PC-9 (cell line): ENCODE results near the gene IRF9. TPM values are rescaled to one million over a fixed set of nuclear protein-coding genes. Genes with fewer than 3 reads are reported as not detected.

Experiments
- BruUV-seq: library from RNA; stranded (reverse); fragments of 400-500 nt; replicated peaks from 2 replicates; lab custom pipeline; 2021; lab: Mats Ljungman, UMichigan
- CTCF ChIA-PET: fragments of 300-600 bp; sonication (Branson Sonifier 250); formaldehyde crosslinking; loops from one replicate; lab custom pipeline; 2022; ENCODE audit warnings: antibody characterized with exemption; lab: Charles Lee
- POLR2A ChIA-PET: fragments of 300-600 bp; sonication (Branson Sonifier 250); formaldehyde crosslinking; loops from one replicate; lab custom pipeline; 2022; ENCODE audit warnings: antibody characterized with exemption; ENCODE audit not compliant: unreplicated experiment; lab: Charles Lee
- DNase-seq, 2 experiments: peaks; one replicate each; pipeline versions ENCODE4 v3.0.0 to v3.0.0-alpha.2; 2015 to 2022; ENCODE audit warnings: mixed read lengths in 1 of 2
- H2AFZ ChIP-seq: fragments of 200-600 bp; sonication (generic); 2 replicates; pipeline ENCODE4 v1.8.1; 2017; ENCODE audit warnings: antibody characterized with exemption
- H3F3A ChIP-seq: fragments of 200-600 bp; sonication (generic); 2 replicates; pipeline ENCODE4 v1.8.1; 2017; ENCODE audit warnings: antibody characterized with exemption, mild to moderate bottlenecking, low read depth; ENCODE audit not compliant: insufficient read depth
- H3K27ac ChIP-seq: fragments of 200-600 bp; sonication (generic); 2 replicates; pipeline ENCODE4 v1.6.1; 2016; ENCODE audit warnings: mixed run types
- H3K27me3 ChIP-seq: fragments of 200-600 bp; sonication (generic); 2 replicates; pipeline ENCODE4 v1.6.1; 2016; ENCODE audit warnings: low read depth, mixed run types; ENCODE audit not compliant: insufficient read depth
- H3K36me3 ChIP-seq: fragments of 200-600 bp; sonication (generic); 2 replicates; pipeline ENCODE4 v1.6.1; 2016; ENCODE audit warnings: low read depth, mixed run types
- H3K4me1 ChIP-seq: fragments of 200-600 bp; sonication (generic); replicated peaks from 2 replicates; pipeline ENCODE4 v1.6.1; 2016; ENCODE audit warnings: mixed run types; ENCODE audit not compliant: insufficient read depth
- H3K4me2 ChIP-seq: fragments of 200-600 bp; sonication (generic); 2 replicates; pipeline ENCODE4 v1.6.1; 2017; ENCODE audit warnings: mixed run types
- H3K4me3 ChIP-seq: fragments of 200-600 bp; sonication (generic); 2 replicates; pipeline ENCODE4 v1.6.1; 2016; ENCODE audit warnings: mixed run types
- H3K79me2 ChIP-seq: fragments of 200-600 bp; sonication (generic); 2 replicates; pipeline ENCODE4 v1.6.1; 2017; ENCODE audit warnings: low read depth, mixed run types
- H3K9me2 ChIP-seq: fragments of 200-600 bp; sonication (generic); 2 replicates; pipeline ENCODE4 v1.8.1; 2017; ENCODE audit warnings: mild to moderate bottlenecking; ENCODE audit not compliant: insufficient read depth
- H3K9me3 ChIP-seq: fragments of 200-600 bp; sonication (generic); 2 replicates; pipeline ENCODE4 v1.8.1; 2016; ENCODE audit warnings: low read depth; ENCODE audit not compliant: insufficient read depth
- H4K20me1 ChIP-seq: fragments of 200-600 bp; sonication (generic); 2 replicates; pipeline ENCODE4 v1.8.1; 2017; ENCODE audit not compliant: insufficient read depth
- CTCF ChIP-seq: fragments of 200-600 bp; sonication (generic); conservative IDR thresholded peaks from 2 replicates; pipeline ENCODE4 v1.6.1; 2017; ENCODE audit warnings: mixed run types, antibody characterized with exemption, mild to moderate bottlenecking, moderate library complexity
- EZH2 ChIP-seq: fragments of 200-600 bp; sonication (generic); IDR thresholded peaks from 2 replicates; pipeline ENCODE4 v1.8.0; 2017; ENCODE audit warnings: antibody characterized with exemption, low read depth
- intact Hi-C: fragments of 100-400 bp; cut with micrococcal nuclease; formaldehyde crosslinking; loops from one replicate; pipeline ENCODE4 v1.10.0; 2022; ENCODE audit not compliant: unreplicated experiment
- total RNA-seq: library from RNA; stranded (reverse); gene quantifications from 2 replicates; pipeline ENCODE4 v1.2.3, GENCODE V29; 2021

IRF9 gene
- total RNA-seq, 1 experiment from 2014 or later = 21.4 TPM

- H3F3A ChIP-seq = peaks cover 3% of the 10 kb centered on the region; the same call in 1 of the 2 replicates
- peaks cover 25% of the 10 kb centered on the region for H3K79me2 ChIP-seq
- H3K27ac ChIP-seq = no peak overlapping the region
- ChIA-PET CTCF (no interaction called here), POLR2A (no interaction called here)
- TF ChIP-seq EZH2 (no peak), CTCF (no peak)
- H3K4me3 ChIP-seq = no peak overlapping the region
- no peaks in the 10 kb centered on the region for H3K9me2 ChIP-seq
- H3K36me3 ChIP-seq = no peaks in the 10 kb centered on the region; the same call in 1 of the 2 replicates
- no TSS peak for BruUV-seq
- H3K4me2 ChIP-seq = no peak overlapping the region
- H3K27me3 ChIP-seq = no peaks in the 10 kb centered on the region
- peaks cover 10% of the 10 kb centered on the region for H3K4me1 ChIP-seq
- intact Hi-C loops = no loop called here
- H4K20me1 ChIP-seq = no peaks in the 10 kb centered on the region
- no peaks in the 10 kb centered on the region for H3K9me3 ChIP-seq
- no peak for DNase-seq
- no peak overlapping the region for H2AFZ ChIP-seq
Observed at GRCh38 chr14:24150567-24150966, 10.5 kb upstream of the IRF9 start.

GRCh38 chr14:24150993-24151392, 10.1 kb upstream of the IRF9 start:
- no peaks in the 10 kb centered on the region for H3K9me2 ChIP-seq
- H3K4me3 ChIP-seq = no peak overlapping the region
- H3F3A ChIP-seq = peaks cover 3% of the 10 kb centered on the region; the same call in 1 of the 2 replicates
- no peak for TF ChIP-seq CTCF
- no peak for TF ChIP-seq EZH2
- H3K36me3 ChIP-seq = no peaks in the 10 kb centered on the region; the same call in 1 of the 2 replicates
- no TSS peak for BruUV-seq
- DNase-seq = no peak
- no peak overlapping the region for H3K4me2 ChIP-seq
- no peaks in the 10 kb centered on the region for H3K9me3 ChIP-seq
- intact Hi-C loops = no loop called here
- POLR2A ChIA-PET = no interaction called here
- no peaks in the 10 kb centered on the region for H4K20me1 ChIP-seq
- no peaks in the 10 kb centered on the region for H3K27me3 ChIP-seq
- peaks cover 6% of the 10 kb centered on the region; the same call in 1 of the 2 replicates for H3K4me1 ChIP-seq
- no peak overlapping the region for H2AFZ ChIP-seq
- H3K27ac ChIP-seq = no peak overlapping the region
- peaks cover 21% of the 10 kb centered on the region for H3K79me2 ChIP-seq
- CTCF ChIA-PET = interaction anchor here (1.1 kb wide), 1 partner anchor 10 kb away, joined by 4 read pairs; the partner anchor contains the start of gene IRF9

GRCh38 chr14:24151404-24152080, 9.5 kb upstream of the IRF9 start:
- Histone ChIP-seq H3K36me3 (no peaks in the 10 kb centered on the region; the same call in 1 of the 2 replicates), H3K27me3 (no peaks in the 10 kb centered on the region), H3K79me2 (peaks cover 20% of the 10 kb centered on the region), H3K4me2 (no peak overlapping the region), H4K20me1 (no peaks in the 10 kb centered on the region), H3K9me3 (no peaks in the 10 kb centered on the region), H3K4me3 (no peak overlapping the region), H2AFZ (no peak overlapping the region), H3K27ac (no peak overlapping the region), H3K4me1 (peaks cover 6% of the 10 kb centered on the region; the same call in 1 of the 2 replicates), H3F3A (peaks cover 3% of the 10 kb centered on the region; the same call in 1 of the 2 replicates), H3K9me2 (no peaks in the 10 kb centered on the region)
- intact Hi-C loops = no loop called here
- no TSS peak for BruUV-seq
- POLR2A ChIA-PET = no interaction called here
- CTCF ChIA-PET = interaction anchor here (1.1 kb wide), 1 partner anchor 10 kb away, joined by 4 read pairs; the partner anchor contains the start of gene IRF9
- no peak for DNase-seq
- TF ChIP-seq EZH2 (no peak), CTCF (no peak)
